ENCODE measurements around the gene MUC4.

Gene MUC4

GRCh38 chr3:195845483-195845882, 33.8 kb upstream of the MUC4 start:
- TF ChIP-seq ISL1 (CRISPR knock-in tag; IDR thresholded peaks at IDR 0.05), result no peak
- ATAC-seq, result no peak

DNA sequence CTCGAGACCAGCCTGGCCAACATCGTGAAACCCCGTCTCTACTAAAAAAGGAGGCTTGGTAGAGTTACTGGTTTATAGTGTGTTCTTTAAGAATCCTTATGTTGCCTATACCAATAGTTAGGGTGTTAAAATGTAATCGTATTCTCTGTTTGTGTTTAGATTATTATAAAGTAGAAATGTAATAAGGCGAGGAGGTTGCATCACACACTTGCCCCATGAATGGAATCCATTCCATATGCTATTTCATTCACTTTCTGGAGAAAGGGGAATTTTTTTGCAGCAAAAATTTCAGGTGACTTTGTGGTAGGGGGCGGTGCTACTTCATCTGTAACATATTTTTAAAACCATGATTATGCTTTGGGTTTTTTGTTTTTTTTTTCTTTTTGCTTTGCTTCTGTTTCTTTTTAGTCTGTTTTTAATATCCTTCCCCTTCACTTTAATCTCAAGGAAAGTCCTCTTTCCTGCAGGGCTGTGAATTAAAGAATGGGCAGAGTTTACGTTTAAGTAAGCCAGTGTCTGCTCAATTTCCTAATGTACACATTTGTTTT, 33.0 kb upstream of the MUC4 start:
- no peak for TF ChIP-seq TSHZ2 (CRISPR knock-in tag; IDR thresholded peaks at IDR 0.05)
- TF ChIP-seq ZNF565 (CRISPR knock-in tag; conservative IDR thresholded peaks at IDR 0.05; ENCODE audit: low read depth), result no peak
- no peak for ATAC-seq

GRCh38 chr3:195839260-195840010, 27.7 kb upstream of the MUC4 start:
- peak; percentile 43 for ATAC-seq
- TF ChIP-seq ZFP3 (CRISPR knock-in tag; IDR thresholded peaks at IDR 0.05), result no peak
- TF ChIP-seq ZNF8 (CRISPR knock-in tag; IDR thresholded peaks at IDR 0.05), result no peak
- no peak for TF ChIP-seq CSRNP3 (CRISPR knock-in tag; IDR thresholded peaks at IDR 0.05)
- no peak for TF ChIP-seq ZFP30 (CRISPR knock-in tag; IDR thresholded peaks at IDR 0.05)
- no peak for TF ChIP-seq ZC3H10 (CRISPR knock-in tag; IDR thresholded peaks at IDR 0.05)
- no peak for TF ChIP-seq CREB5 (CRISPR knock-in tag; IDR thresholded peaks at IDR 0.05; ENCODE audit: low read depth)
- no peak for TF ChIP-seq OSR1 (CRISPR knock-in tag; IDR thresholded peaks at IDR 0.05)
- no peak for TF ChIP-seq ARNTL (CRISPR knock-in tag; IDR thresholded peaks at IDR 0.05; ENCODE audit: borderline replicate concordance, low read depth)
- no peak for TF ChIP-seq ZNF565 (CRISPR knock-in tag; conservative IDR thresholded peaks at IDR 0.05; ENCODE audit: low read depth)
- no peak for TF ChIP-seq RARB (CRISPR knock-in tag; IDR thresholded peaks at IDR 0.05)
- no peak for TF ChIP-seq TOX (CRISPR knock-in tag; IDR thresholded peaks at IDR 0.05; ENCODE audit: borderline replicate concordance)
- no peak for TF ChIP-seq PATZ1 (CRISPR knock-in tag; IDR thresholded peaks at IDR 0.05; ENCODE audit: borderline replicate concordance)
- no peak for TF ChIP-seq TCF4 (CRISPR knock-in tag; IDR thresholded peaks at IDR 0.05; ENCODE audit: borderline replicate concordance)
- no peak for TF ChIP-seq POU6F1 (CRISPR knock-in tag; IDR thresholded peaks at IDR 0.05; ENCODE audit: borderline replicate concordance, low read depth)
- TF ChIP-seq CSDC2 (CRISPR knock-in tag; IDR thresholded peaks at IDR 0.05), result no peak
- no peak for TF ChIP-seq ISL1 (CRISPR knock-in tag; IDR thresholded peaks at IDR 0.05)
- no peak for TF ChIP-seq GLIS3 (CRISPR knock-in tag; IDR thresholded peaks at IDR 0.05)
- TF ChIP-seq SNAI2 (CRISPR knock-in tag; IDR thresholded peaks at IDR 0.05), result no peak
- no peak for TF ChIP-seq BACH2 (CRISPR knock-in tag; IDR thresholded peaks at IDR 0.05; ENCODE audit: borderline replicate concordance)
- TF ChIP-seq TSHZ2 (CRISPR knock-in tag; IDR thresholded peaks at IDR 0.05), result no peak
